GM12865 (cell line): Measurements from ENCODE around the gene EXOC4.

Source experiments
- DNase-seq: peaks from one replicate; pipeline ENCODE4 v3.0.0; 2010; ENCODE audit warnings: low read depth
- H3K4me3 ChIP-seq: 2 replicates; pipeline ENCODE4 v1.5.1; 2011; ENCODE audit warnings: mild to moderate bottlenecking, low read depth, low read length, control low read depth
- CTCF ChIP-seq: IDR thresholded peaks from 2 replicates; pipeline ENCODE4 v1.5.1; 2011; ENCODE audit warnings: low read length, control low read depth, low read depth, inconsistent platforms; ENCODE audit not compliant: insufficient read depth; ENCODE audit errors: missing control alignments

The EXOC4 gene

DNA sequence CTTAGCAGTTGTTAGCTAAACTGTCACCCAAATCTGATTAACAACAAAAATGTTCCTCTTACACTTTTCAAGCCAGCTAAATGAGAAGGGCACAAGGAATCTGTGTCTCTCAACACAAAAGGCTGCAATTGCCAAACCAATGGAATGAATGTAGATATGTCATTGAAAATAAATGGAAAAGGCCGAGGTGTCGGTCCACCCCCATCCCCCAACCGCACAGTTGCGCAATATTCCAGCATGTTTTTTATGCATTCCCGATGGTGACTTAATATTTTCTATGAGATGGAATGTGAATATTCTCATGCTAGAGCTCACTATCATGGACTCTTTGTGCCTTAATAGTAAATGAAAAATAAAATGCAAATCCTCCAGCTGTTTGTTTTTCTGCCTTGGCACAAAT, 692.6 kb downstream of the EXOC4 start:
- TF ChIP-seq CTCF: no peak
- DNase-seq: no peak

DNA sequence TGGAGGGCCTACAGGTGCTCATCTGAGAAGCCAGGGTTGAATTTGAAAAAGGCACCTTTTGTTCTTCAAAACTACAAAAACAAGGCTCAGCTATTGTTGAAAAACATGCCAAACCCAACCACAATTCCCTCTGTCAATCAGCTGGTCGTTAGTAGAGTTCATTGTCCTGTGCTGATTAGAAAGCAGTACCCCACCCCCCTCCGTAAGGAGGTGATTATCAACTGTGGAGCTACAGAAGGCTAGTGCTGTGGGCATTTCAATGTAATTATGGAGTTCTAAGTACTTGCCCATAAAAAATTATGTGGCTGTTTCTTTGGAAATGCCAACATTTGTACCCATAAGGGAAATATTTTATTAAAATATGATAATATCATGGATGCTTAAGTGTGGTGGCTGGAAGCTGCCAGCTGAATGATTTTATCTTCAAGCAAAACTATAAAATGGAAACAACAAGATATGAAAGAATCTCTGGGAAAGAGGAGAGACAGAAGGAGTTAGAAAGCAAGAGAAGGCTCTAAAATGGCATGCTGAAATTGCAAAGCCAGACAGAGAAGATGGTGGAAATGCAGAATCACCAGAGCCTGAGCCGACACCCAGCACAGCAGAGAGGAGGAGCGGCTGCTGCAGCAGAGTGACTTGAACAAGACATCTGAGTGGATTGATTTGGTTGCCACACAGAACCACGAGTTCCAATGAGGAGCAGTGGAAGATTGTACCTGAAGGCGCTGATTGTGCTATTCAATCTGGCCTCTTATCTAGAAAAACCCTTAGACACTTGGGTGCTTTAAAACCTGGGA, 694.8 kb downstream of the EXOC4 start:
- DNase-seq: no peak
- TF ChIP-seq CTCF: no peak
- H3K4me3 ChIP-seq: no peak overlapping the region

More for the DNA sequence above, 692.6 kb downstream of the EXOC4 start:
- H3K4me3 ChIP-seq: no peak overlapping the region

GRCh38 chr7:133948588-133948987, 695.7 kb downstream of the EXOC4 start:
- no peak for TF ChIP-seq CTCF
- no peak for DNase-seq

GRCh38 chr7:133950855-133951254, 698.0 kb downstream of the EXOC4 start:
- no peak for TF ChIP-seq CTCF
- H3K4me3 ChIP-seq: no peak overlapping the region
- DNase-seq: no peak

More at GRCh38 chr7:133948588-133948987, 695.7 kb downstream of the EXOC4 start:
- no peak overlapping the region for H3K4me3 ChIP-seq

DNA sequence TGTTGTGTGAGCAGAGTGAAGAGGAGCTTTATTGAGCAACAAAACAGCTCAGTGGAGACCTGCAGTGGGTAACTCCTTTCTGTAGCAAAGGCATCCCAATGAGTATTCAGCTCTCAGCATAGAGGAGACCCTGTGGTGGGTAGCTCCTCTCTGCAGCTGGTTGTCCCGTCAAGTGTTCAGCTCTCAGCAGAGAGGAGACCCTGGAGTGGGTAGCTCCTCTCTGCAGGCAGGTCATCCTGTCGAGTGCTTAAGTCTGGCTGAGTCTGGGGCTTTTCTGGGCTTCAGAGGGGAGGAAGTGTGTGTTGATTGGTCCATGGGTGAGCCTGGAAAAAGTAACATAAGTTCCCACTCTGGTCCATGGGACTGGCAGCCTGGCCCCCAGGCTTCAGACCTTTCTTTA, 702.3 kb downstream of the EXOC4 start:
- H3K4me3 ChIP-seq: no peak overlapping the region
- DNase-seq: no peak
- no peak for TF ChIP-seq CTCF

- TF ChIP-seq CTCF: no peak
- no peak for DNase-seq
- no peak overlapping the region for H3K4me3 ChIP-seq
Measured at GRCh38 chr7:133957845-133958244, 705.0 kb downstream of the EXOC4 start.

GRCh38 chr7:133958822-133959221, 705.9 kb downstream of the EXOC4 start:
- no peak for DNase-seq
- no peak for TF ChIP-seq CTCF
- no peak overlapping the region for H3K4me3 ChIP-seq
